ENCODE measurements around the gene ZFYVE1. TPM values are rescaled to one million over a fixed set of nuclear protein-coding genes. Genes with fewer than 3 reads are reported as not detected.

Gene ZFYVE1
- total RNA-seq, 1 donor, result 30.8 TPM

- Histone ChIP-seq H3K4me2 (ENCODE audit: insufficient read depth, low read length) (no peak overlapping the region), H3K79me2 (ENCODE audit: insufficient read depth, low read length) (no peaks in the 10 kb centered on the region), H2AFZ (ENCODE audit: low read length) (no peak overlapping the region), H3K27ac (ENCODE audit: low read depth, low read length) (no peak overlapping the region), H3K36me3 (ENCODE audit: insufficient read depth, low read length) (peaks cover 29% of the 10 kb centered on the region), H3K4me3 (ENCODE audit: insufficient read depth, low read length) (no peak overlapping the region), H4K20me1 (ENCODE audit: insufficient read depth, low read length) (peaks cover 3% of the 10 kb centered on the region), H3K27me3 (ENCODE audit: insufficient read depth, low read length) (no peaks in the 10 kb centered on the region), H3K4me1 (ENCODE audit: insufficient read depth, low read length) (no peaks in the 10 kb centered on the region), H3K9me3 (ENCODE audit: low read depth, low read length) (no peaks in the 10 kb centered on the region)
- DNase-seq (ENCODE audit: insufficient read length, low spot score, missing footprints), result no peak
- TF ChIP-seq CTCF (IDR thresholded peaks at IDR 0.05; ENCODE audit: extremely low read depth, low read depth, low read length), result no peak
Observed at GRCh38 chr14:72982146-72982708, 44.7 kb downstream of the ZFYVE1 start.

- peaks cover 5% of the 10 kb centered on the region for H4K20me1 ChIP-seq (ENCODE audit: insufficient read depth, low read length)
- H2AFZ ChIP-seq (ENCODE audit: low read length), result no peak overlapping the region
- no peak overlapping the region for H3K4me2 ChIP-seq (ENCODE audit: insufficient read depth, low read length)
- H3K36me3 ChIP-seq (ENCODE audit: insufficient read depth, low read length), result peaks cover 24% of the 10 kb centered on the region
- no peak overlapping the region for H3K4me3 ChIP-seq (ENCODE audit: insufficient read depth, low read length)
- no peak overlapping the region for H3K27ac ChIP-seq (ENCODE audit: low read depth, low read length)
- H3K4me1 ChIP-seq (ENCODE audit: insufficient read depth, low read length), result no peaks in the 10 kb centered on the region
- no peaks in the 10 kb centered on the region for H3K9me3 ChIP-seq (ENCODE audit: low read depth, low read length)
- no peaks in the 10 kb centered on the region for H3K27me3 ChIP-seq (ENCODE audit: insufficient read depth, low read length)
- no peak for DNase-seq (ENCODE audit: insufficient read length, low spot score, missing footprints)
- H3K79me2 ChIP-seq (ENCODE audit: insufficient read depth, low read length), result no peaks in the 10 kb centered on the region
- no peak for TF ChIP-seq CTCF (IDR thresholded peaks at IDR 0.05; ENCODE audit: extremely low read depth, low read depth, low read length)
Observed at GRCh38 chr14:72980863-72981262, 46.0 kb downstream of the ZFYVE1 start.

GRCh38 chr14:72978856-72979255, 48.0 kb downstream of the ZFYVE1 start:
- no peak for DNase-seq (ENCODE audit: insufficient read length, low spot score, missing footprints)

GRCh38 chr14:72975770-72976169, 51.1 kb downstream of the ZFYVE1 start:
- Histone ChIP-seq H3K36me3 (ENCODE audit: insufficient read depth, low read length) (peaks cover 49% of the 10 kb centered on the region), H4K20me1 (ENCODE audit: insufficient read depth, low read length) (peaks cover 6% of the 10 kb centered on the region)

More at GRCh38 chr14:72978856-72979255, 48.0 kb downstream of the ZFYVE1 start:
- no peak for TF ChIP-seq CTCF (IDR thresholded peaks at IDR 0.05; ENCODE audit: extremely low read depth, low read depth, low read length)
- Histone ChIP-seq H3K4me1 (ENCODE audit: insufficient read depth, low read length) (no peaks in the 10 kb centered on the region), H4K20me1 (ENCODE audit: insufficient read depth, low read length) (peaks cover 6% of the 10 kb centered on the region), H3K9me3 (ENCODE audit: low read depth, low read length) (no peaks in the 10 kb centered on the region), H3K4me2 (ENCODE audit: insufficient read depth, low read length) (no peak overlapping the region), H3K36me3 (ENCODE audit: insufficient read depth, low read length) (peaks cover 43% of the 10 kb centered on the region), H3K27ac (ENCODE audit: low read depth, low read length) (no peak overlapping the region), H3K79me2 (ENCODE audit: insufficient read depth, low read length) (no peaks in the 10 kb centered on the region), H2AFZ (ENCODE audit: low read length) (no peak overlapping the region), H3K4me3 (ENCODE audit: insufficient read depth, low read length) (no peak overlapping the region), H3K27me3 (ENCODE audit: insufficient read depth, low read length) (no peaks in the 10 kb centered on the region)

More at GRCh38 chr14:72975770-72976169, 51.1 kb downstream of the ZFYVE1 start:
- H3K79me2 ChIP-seq (ENCODE audit: insufficient read depth, low read length), result no peaks in the 10 kb centered on the region
- no peaks in the 10 kb centered on the region for H3K9me3 ChIP-seq (ENCODE audit: low read depth, low read length)
- no peaks in the 10 kb centered on the region for H3K4me1 ChIP-seq (ENCODE audit: insufficient read depth, low read length)
- H2AFZ ChIP-seq (ENCODE audit: low read length), result no peak overlapping the region
- H3K27ac ChIP-seq (ENCODE audit: low read depth, low read length), result no peak overlapping the region
- TF ChIP-seq CTCF (IDR thresholded peaks at IDR 0.05; ENCODE audit: extremely low read depth, low read depth, low read length), result no peak
- no peak for DNase-seq (ENCODE audit: insufficient read length, low spot score, missing footprints)
- H3K27me3 ChIP-seq (ENCODE audit: insufficient read depth, low read length), result no peaks in the 10 kb centered on the region
- H3K4me3 ChIP-seq (ENCODE audit: insufficient read depth, low read length), result no peak overlapping the region
- H3K4me2 ChIP-seq (ENCODE audit: insufficient read depth, low read length), result no peak overlapping the region

Data from osteoblast (primary cell).